Measurements from ENCODE around the gene RHOBTB3. TPM values are rescaled to one million over a fixed set of nuclear protein-coding genes. Genes with fewer than 3 reads are reported as not detected.
"Not testable (repeated sequence)": the region's sequence is repeated elsewhere in the genome, so short reads cannot be mapped to it uniquely, and the experiment has no call there.

The RHOBTB3 gene
- total RNA-seq, 4 donors from 2014 or later: 40.1 to 95.7 (median 71.0) TPM

DNA sequence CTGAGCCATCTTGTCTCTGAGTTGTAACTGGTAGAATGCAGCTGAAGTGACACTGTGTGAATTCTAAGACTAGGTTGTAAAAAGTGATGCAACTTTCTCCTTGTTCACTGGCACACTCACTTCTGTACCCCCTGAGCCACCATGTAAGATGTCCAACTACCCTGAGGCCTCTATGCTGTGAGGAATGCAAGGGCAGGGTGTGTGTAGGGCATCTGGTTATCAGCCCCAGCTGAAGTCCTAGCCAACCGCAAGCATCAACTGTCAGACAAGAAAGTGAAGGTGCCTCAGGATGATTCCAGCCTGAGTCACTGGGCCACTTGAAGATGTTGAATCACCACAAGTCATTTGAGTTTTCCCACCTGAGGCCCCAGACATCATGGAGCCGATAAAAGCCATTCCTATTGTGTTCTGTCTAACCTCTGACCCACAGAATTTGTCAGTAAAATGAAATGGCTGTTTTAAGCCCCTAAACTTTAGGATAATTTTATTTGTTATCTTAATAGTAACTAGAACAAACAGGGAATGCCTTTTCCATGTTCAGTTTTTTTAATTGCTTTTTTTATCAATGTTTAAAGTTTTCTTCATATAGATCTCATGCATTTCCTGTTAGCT, 18.7 kb upstream of the RHOBTB3 start:
- Histone ChIP-seq H3K27me3 (no peaks in the 10 kb centered on the region), H3K27ac (no peak overlapping the region), H3K4me3 (no peak overlapping the region), H3K4me1 (no peaks in the 10 kb centered on the region), H3K36me3 (no peaks in the 10 kb centered on the region), H3K9me3 (no peaks in the 10 kb centered on the region)
- peak in 1 of 3 donors; percentile 62 for DNase-seq
- TF ChIP-seq, protein P1, sequence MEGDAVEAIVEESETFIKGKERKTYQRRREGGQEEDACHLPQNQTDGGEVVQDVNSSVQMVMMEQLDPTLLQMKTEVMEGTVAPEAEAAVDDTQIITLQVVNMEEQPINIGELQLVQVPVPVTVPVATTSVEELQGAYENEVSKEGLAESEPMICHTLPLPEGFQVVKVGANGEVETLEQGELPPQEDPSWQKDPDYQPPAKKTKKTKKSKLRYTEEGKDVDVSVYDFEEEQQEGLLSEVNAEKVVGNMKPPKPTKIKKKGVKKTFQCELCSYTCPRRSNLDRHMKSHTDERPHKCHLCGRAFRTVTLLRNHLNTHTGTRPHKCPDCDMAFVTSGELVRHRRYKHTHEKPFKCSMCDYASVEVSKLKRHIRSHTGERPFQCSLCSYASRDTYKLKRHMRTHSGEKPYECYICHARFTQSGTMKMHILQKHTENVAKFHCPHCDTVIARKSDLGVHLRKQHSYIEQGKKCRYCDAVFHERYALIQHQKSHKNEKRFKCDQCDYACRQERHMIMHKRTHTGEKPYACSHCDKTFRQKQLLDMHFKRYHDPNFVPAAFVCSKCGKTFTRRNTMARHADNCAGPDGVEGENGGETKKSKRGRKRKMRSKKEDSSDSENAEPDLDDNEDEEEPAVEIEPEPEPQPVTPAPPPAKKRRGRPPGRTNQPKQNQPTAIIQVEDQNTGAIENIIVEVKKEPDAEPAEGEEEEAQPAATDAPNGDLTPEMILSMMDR (IDR thresholded peaks at IDR 0.05): no peak
- TF ChIP-seq POLR2A (IDR thresholded peaks at IDR 0.05): no peak

GRCh38 chr5:95713246-95713645, 17.9 kb upstream of the RHOBTB3 start:
- H3K9me3 ChIP-seq, H3K4me1 ChIP-seq, DNase-seq, H3K36me3 ChIP-seq, H3K4me3 ChIP-seq, H3K27ac ChIP-seq, H3K27me3 ChIP-seq: not testable (repeated sequence)

DNA sequence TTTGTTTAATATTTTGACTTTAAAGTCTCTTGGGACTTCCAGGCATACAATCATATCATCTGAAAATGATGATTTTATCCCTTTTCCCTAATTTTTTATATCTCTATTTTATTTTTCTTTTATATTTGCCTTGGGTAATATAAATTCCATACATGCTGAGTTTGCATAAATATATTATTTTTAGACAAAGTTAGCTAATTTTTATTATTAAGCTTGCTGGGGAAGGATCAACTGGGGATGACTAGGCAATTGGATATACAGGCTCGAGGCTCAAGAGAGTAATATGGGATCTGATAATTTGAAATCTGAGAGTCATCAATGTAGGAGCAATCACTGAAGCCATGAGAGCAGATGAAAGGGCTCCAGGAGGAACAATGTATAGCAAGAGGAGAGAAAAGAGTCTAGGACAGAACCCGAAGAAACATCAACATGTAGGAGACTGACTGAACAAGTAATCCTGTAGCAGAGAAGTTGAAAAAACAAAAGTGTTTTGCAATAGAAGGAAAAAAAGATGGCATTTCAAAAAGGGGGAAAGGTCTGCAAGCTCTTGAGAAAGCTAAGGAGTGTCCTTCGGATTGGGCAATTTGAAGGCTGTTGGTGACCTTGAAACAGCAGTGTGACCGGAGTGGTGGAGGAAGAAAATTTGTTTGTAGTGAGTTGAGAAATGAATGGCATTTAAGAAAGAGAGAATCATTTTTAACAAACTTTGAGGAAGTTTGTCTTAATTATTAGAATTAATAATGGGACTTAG, 17.0 kb upstream of the RHOBTB3 start:
- TF ChIP-seq, protein P1 (IDR thresholded peaks at IDR 0.05): no peak
- TF ChIP-seq POLR2A (IDR thresholded peaks at IDR 0.05): no peak
- Histone ChIP-seq H3K27me3 (no peaks in the 10 kb centered on the region), H3K4me3 (no peak overlapping the region), H3K27ac (no peak overlapping the region), H3K4me1 (peaks cover 0 to 5% (median 0%) of the 10 kb centered on the region in 4 donors), H3K9me3 (no peaks in the 10 kb centered on the region), H3K36me3 (no peaks in the 10 kb centered on the region)
- no peak for DNase-seq

DNA sequence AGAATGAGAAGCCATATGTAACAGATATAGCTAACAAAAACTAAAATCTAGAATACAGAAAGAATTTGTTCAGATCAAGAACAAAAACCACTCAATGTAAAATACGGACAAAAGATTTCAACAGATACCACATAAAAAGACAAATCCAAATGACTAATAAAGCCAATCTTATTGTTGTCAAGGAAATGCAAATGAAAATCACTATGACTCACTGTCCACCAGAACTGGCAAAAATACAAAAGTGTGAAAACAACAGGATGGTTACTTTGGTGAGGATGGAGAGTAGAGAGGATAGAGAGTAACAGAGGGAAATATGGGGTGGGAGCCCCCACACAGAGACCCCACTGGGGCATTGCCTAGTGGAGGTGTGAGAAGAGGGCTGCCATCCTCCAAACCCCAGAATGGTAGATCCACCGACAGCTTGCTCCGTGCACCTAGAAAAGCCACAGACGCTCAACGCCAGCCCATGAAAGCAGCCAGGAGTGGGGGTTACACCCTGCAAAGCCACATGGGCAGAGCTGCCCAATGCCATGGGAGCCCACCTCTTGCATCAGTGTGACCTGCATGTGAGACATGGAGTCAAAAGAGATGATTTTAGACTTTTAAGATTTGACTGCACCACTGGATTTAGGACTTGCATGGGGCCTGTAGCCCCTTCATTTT, 15.2 kb upstream of the RHOBTB3 start:
- no peak for TF ChIP-seq POLR2A (IDR thresholded peaks at IDR 0.05)
- TF ChIP-seq, protein P1 (IDR thresholded peaks at IDR 0.05): no peak
- DNase-seq: no peak
- no peaks in the 10 kb centered on the region for H3K9me3 ChIP-seq
- H3K4me3 ChIP-seq: no peak overlapping the region
- H3K27me3 ChIP-seq: no peaks in the 10 kb centered on the region
- H3K4me1 ChIP-seq: peaks cover 0 to 6% (median 3%) of the 10 kb centered on the region in 4 donors
- H3K36me3 ChIP-seq: no peaks in the 10 kb centered on the region
- no peak overlapping the region for H3K27ac ChIP-seq

- H3K27ac ChIP-seq: no peak overlapping the region
- TF ChIP-seq, protein P1 (IDR thresholded peaks at IDR 0.05): no peak
- TF ChIP-seq POLR2A (IDR thresholded peaks at IDR 0.05): no peak
- H3K4me3 ChIP-seq: no peak overlapping the region
- H3K36me3 ChIP-seq: no peaks in the 10 kb centered on the region
- H3K4me1 ChIP-seq: peaks cover 0 to 6% (median 3%) of the 10 kb centered on the region in 4 donors
- no peak for DNase-seq
- no peaks in the 10 kb centered on the region for H3K27me3 ChIP-seq
- H3K9me3 ChIP-seq: no peaks in the 10 kb centered on the region
Observed at GRCh38 chr5:95717439-95717838, 13.7 kb upstream of the RHOBTB3 start.

DNA sequence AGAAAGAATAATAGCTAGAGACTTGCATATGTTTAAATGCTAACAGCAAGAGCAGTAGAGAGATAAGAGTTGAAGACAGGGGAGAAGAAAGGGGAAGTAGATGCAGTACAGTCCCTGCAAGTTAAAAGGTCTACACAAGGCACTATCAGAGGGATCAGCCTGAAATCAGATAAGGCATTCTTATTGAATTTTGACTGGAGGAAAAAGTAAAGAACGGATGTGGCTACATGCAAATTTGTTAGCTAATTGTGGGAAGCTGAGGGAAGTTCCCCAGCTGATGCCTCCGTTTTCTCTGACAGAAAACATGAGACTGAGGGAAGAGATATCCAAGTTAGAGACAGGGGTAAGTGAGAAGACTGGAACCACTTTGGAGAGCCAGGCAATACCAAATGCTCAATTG, 12.9 kb upstream of the RHOBTB3 start:
- H3K9me3 ChIP-seq: no peaks in the 10 kb centered on the region
- peaks cover 0 to 7% (median 3%) of the 10 kb centered on the region in 4 donors for H3K4me1 ChIP-seq
- H3K27me3 ChIP-seq: no peaks in the 10 kb centered on the region
- H3K4me3 ChIP-seq: no peak overlapping the region
- H3K36me3 ChIP-seq: no peaks in the 10 kb centered on the region
- H3K27ac ChIP-seq: no peak overlapping the region
- TF ChIP-seq, protein P1 (IDR thresholded peaks at IDR 0.05): no peak
- no peak for TF ChIP-seq POLR2A (IDR thresholded peaks at IDR 0.05)
- no peak for DNase-seq
